Measurements from ENCODE around the gene CHCHD3.

The CHCHD3 gene

GRCh38 chr7:132858760-132859159, 223.1 kb downstream of the CHCHD3 start:
- peaks cover 18% of the 10 kb centered on the region for H3K36me3 ChIP-seq (ENCODE audit: insufficient read depth, low read length)
- no peak for TF ChIP-seq EZH2phosphoT487 (IDR thresholded peaks at IDR 0.05; ENCODE audit: borderline replicate concordance)
- TF ChIP-seq CTCF (conservative IDR thresholded peaks at IDR 0.05; ENCODE audit: low read length): no peak

GRCh38 chr7:132858251-132858650, 223.6 kb downstream of the CHCHD3 start:
- Histone ChIP-seq H3K4me2 (ENCODE audit: low read depth, low read length, poor library complexity, severe bottlenecking) (no peak overlapping the region), H3K79me2 (ENCODE audit: insufficient read depth, low read length) (no peaks in the 10 kb centered on the region), H3K4me3 (ENCODE audit: low read length, poor library complexity, severe bottlenecking) (no peak overlapping the region), H3K27me3 (ENCODE audit: insufficient read depth, low read length, poor library complexity, severe bottlenecking) (no peaks in the 10 kb centered on the region), H3F3A (ENCODE audit: low read depth) (no peaks in the 10 kb centered on the region), H4K20me1 (ENCODE audit: insufficient read depth, low read length, poor library complexity, severe bottlenecking) (peaks cover 3% of the 10 kb centered on the region), H3K9ac (ENCODE audit: low read depth, low read length, poor library complexity, severe bottlenecking) (no peak overlapping the region), H3K9me3 (ENCODE audit: insufficient read depth, low read depth, low read length) (peaks cover 2% of the 10 kb centered on the region), H2AFZ (ENCODE audit: low read length) (no peak overlapping the region), H3K36me3 (ENCODE audit: insufficient read depth, low read length) (peaks cover 14% of the 10 kb centered on the region; the same call in 1 of the 2 replicates), H3K4me1 (ENCODE audit: insufficient read depth, low read length, poor library complexity, severe bottlenecking) (no peaks in the 10 kb centered on the region), H3K9me2 (replicated peaks; ENCODE audit: low read depth, low read length) (no peaks in the 10 kb centered on the region)
- TF ChIP-seq CTCF (conservative IDR thresholded peaks at IDR 0.05; ENCODE audit: low read length) (no peak), EZH2phosphoT487 (IDR thresholded peaks at IDR 0.05; ENCODE audit: borderline replicate concordance) (no peak)

More at GRCh38 chr7:132858760-132859159, 223.1 kb downstream of the CHCHD3 start:
- Histone ChIP-seq H3K9ac (ENCODE audit: low read depth, low read length, poor library complexity, severe bottlenecking) (no peak overlapping the region), H3K9me3 (ENCODE audit: insufficient read depth, low read depth, low read length) (peaks cover 5% of the 10 kb centered on the region), H3K4me2 (ENCODE audit: low read depth, low read length, poor library complexity, severe bottlenecking) (no peak overlapping the region), H3K4me3 (ENCODE audit: low read length, poor library complexity, severe bottlenecking) (no peak overlapping the region), H2AFZ (ENCODE audit: low read length) (no peak overlapping the region), H3K79me2 (ENCODE audit: insufficient read depth, low read length) (no peaks in the 10 kb centered on the region), H3K9me2 (replicated peaks; ENCODE audit: low read depth, low read length) (no peaks in the 10 kb centered on the region), H3F3A (ENCODE audit: low read depth) (no peaks in the 10 kb centered on the region), H4K20me1 (ENCODE audit: insufficient read depth, low read length, poor library complexity, severe bottlenecking) (peaks cover 3% of the 10 kb centered on the region), H3K27me3 (ENCODE audit: insufficient read depth, low read length, poor library complexity, severe bottlenecking) (no peaks in the 10 kb centered on the region), H3K4me1 (ENCODE audit: insufficient read depth, low read length, poor library complexity, severe bottlenecking) (no peaks in the 10 kb centered on the region)

- Histone ChIP-seq H3K79me2 (ENCODE audit: insufficient read depth, low read length) (no peaks in the 10 kb centered on the region), H3K9me2 (replicated peaks; ENCODE audit: low read depth, low read length) (no peaks in the 10 kb centered on the region), H2AFZ (ENCODE audit: low read length) (no peak overlapping the region), H3K27me3 (ENCODE audit: insufficient read depth, low read length, poor library complexity, severe bottlenecking) (no peaks in the 10 kb centered on the region), H3K4me1 (ENCODE audit: insufficient read depth, low read length, poor library complexity, severe bottlenecking) (no peaks in the 10 kb centered on the region), H3K9me3 (ENCODE audit: insufficient read depth, low read depth, low read length) (no peaks in the 10 kb centered on the region), H3K4me2 (ENCODE audit: low read depth, low read length, poor library complexity, severe bottlenecking) (no peak overlapping the region), H3F3A (ENCODE audit: low read depth) (no peaks in the 10 kb centered on the region), H3K36me3 (ENCODE audit: insufficient read depth, low read length) (peaks cover 11% of the 10 kb centered on the region; the same call in 1 of the 2 replicates), H3K9ac (ENCODE audit: low read depth, low read length, poor library complexity, severe bottlenecking) (no peak overlapping the region), H4K20me1 (ENCODE audit: insufficient read depth, low read length, poor library complexity, severe bottlenecking) (peaks cover 3% of the 10 kb centered on the region), H3K4me3 (ENCODE audit: low read length, poor library complexity, severe bottlenecking) (no peak overlapping the region)
- TF ChIP-seq EZH2phosphoT487 (IDR thresholded peaks at IDR 0.05; ENCODE audit: borderline replicate concordance) (no peak), CTCF (conservative IDR thresholded peaks at IDR 0.05; ENCODE audit: low read length) (no peak)
Observed at GRCh38 chr7:132857703-132858102, 224.2 kb downstream of the CHCHD3 start.
